Esophagus muscularis mucosa (tissue), 4 donors: ENCODE results near the gene EVI2B. TPM values are rescaled to one million over a fixed set of nuclear protein-coding genes. Genes with fewer than 3 reads are reported as not detected.
A peak's percentile ranks its signal among the peaks of the same experiment; 100 is the strongest.

Experiments
- DNase-seq: peaks from one replicate; pipeline ENCODE4 v3.0.0-alpha.2; 2017; ENCODE audit errors: extremely low spot score
- H3K27ac ChIP-seq, 4 donors: fragments of 200-600 bp; sonication (generic); replicated peaks in 1 of 4; 1 replicate in 3 of 4; 2 replicates in 1 of 4; pipeline ENCODE4 v1.5.1; 2016 to 2019; ENCODE audit warnings: mild to moderate bottlenecking in 1 of 4
- H3K27me3 ChIP-seq, 4 donors: fragments of 200-600 bp; sonication (generic); one replicate each; pipeline versions ENCODE4 v1.5.1 to v1.6.0; 2016 to 2019
- H3K36me3 ChIP-seq, 4 donors: fragments of 200-600 bp; sonication (generic); one replicate each; pipeline ENCODE4 v1.5.1; 2016 to 2019
- H3K4me1 ChIP-seq, 4 donors: fragments of 200-600 bp; sonication (generic); one replicate each; pipeline ENCODE4 v1.5.1; 2016 to 2019
- H3K4me3 ChIP-seq, 4 donors: fragments of 200-600 bp; sonication (generic); 1 replicate in 2 of 4; 2 replicates in 2 of 4; pipeline ENCODE4 v1.5.1; 2016 to 2019; ENCODE audit warnings: mild to moderate bottlenecking in 4 of 4, moderate library complexity in 1 of 4
- H3K9me3 ChIP-seq, 4 donors: fragments of 200-600 bp; sonication (generic); 1 replicate in 3 of 4; 2 replicates in 1 of 4; pipeline ENCODE4 v1.5.1; 2016 to 2019
- CTCF ChIP-seq, 3 experiments: fragments of 200-600 bp in 2 of 3; fragments of 450-650 bp in 1 of 3; sonication (generic) in 2 of 3; IDR thresholded peaks; one replicate each; pipeline ENCODE4 v1.5.1; 2017 to 2019; ENCODE audit warnings: antibody characterized with exemption in 3 of 3, mild to moderate bottlenecking in 2 of 3, moderate library complexity in 1 of 3
- EP300 ChIP-seq: sonication (generic); formaldehyde crosslinking; IDR thresholded peaks from one replicate; pipeline ENCODE4 v1.6.1; 2017; ENCODE audit warnings: antibody characterized with exemption
- POLR2A ChIP-seq: fragments of 450-650 bp; IDR thresholded peaks from one replicate; pipeline ENCODE4 v1.6.1; 2017; ENCODE audit warnings: antibody characterized with exemption, moderate library complexity, mild to moderate bottlenecking, low read depth
- POLR2AphosphoS5 ChIP-seq, 2 donors: sonication (generic); formaldehyde crosslinking; IDR thresholded peaks; one replicate each; pipeline ENCODE4 v1.6.1; 2017; ENCODE audit warnings: antibody characterized with exemption in 2 of 2
- WGBS: methylation state at CpG from one replicate; pipeline ENCODE4 v1.1.5; 2018; 5-methylcytosine and 5-hydroxymethylcytosine counted together
- intact Hi-C: fragments of 100-400 bp; cut with DNase I; formaldehyde crosslinking; loops from one replicate; pipeline ENCODE4 v1.15.1; 2023
- total RNA-seq, 4 donors: library from RNA; depleted of rRNA; stranded (reverse); fragments of >200 nt; gene quantifications; one replicate each; pipeline versions ENCODE4 v1.1.0 to v1.2.1, GENCODE V29; 2016

Gene EVI2B
- total RNA-seq, 4 donors from 2014 or later: 4.3 to 14.2 (median 7.9) TPM

GRCh38 chr17:31320791-31321190 is 6.9 kb upstream of the EVI2B start:
- intact Hi-C loops: no loop called here
- Histone ChIP-seq H3K4me1 (no peaks in the 10 kb centered on the region), H3K27ac (no peak overlapping the region), H3K4me3 (peak overlapping the region; percentile 3 to 26 (median 12)), H3K36me3 (peaks cover 0 to 3% (median 2%) of the 10 kb centered on the region in 4 donors), H3K9me3 (no peaks in the 10 kb centered on the region), H3K27me3 (no peaks in the 10 kb centered on the region)
- 63% methylated on average over 1 of the region's 1 CpG for WGBS
- TF ChIP-seq CTCF (IDR thresholded peaks at IDR 0.05): no peak
- TF ChIP-seq POLR2A: no peak
- no peak for TF ChIP-seq EP300
- no peak for TF ChIP-seq POLR2AphosphoS5 (IDR thresholded peaks at IDR 0.05)
- no peak for DNase-seq

DNA sequence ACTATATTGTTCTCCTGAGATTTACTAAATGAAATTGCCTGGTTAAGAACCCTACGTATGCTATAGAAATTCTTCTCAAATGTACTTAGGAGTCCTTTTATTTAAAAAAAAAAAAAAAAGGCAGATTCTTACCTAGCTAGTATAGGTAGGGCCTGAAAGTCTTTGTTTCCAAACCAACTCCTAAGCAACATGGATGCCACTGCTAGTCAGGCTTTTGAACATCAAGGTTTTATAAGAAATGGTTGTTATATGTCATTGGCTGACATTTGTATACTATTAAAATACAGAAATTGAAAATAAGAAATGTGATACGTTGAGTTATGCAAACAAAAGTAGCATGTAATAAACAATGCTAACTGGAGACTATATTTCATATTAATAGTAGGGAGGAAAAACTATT is 6.4 kb upstream of the EVI2B start:
- Histone ChIP-seq H3K36me3 (no peaks in the 10 kb centered on the region), H3K4me3 (peak overlapping the region in 2 of 4 donors; percentile 21 to 26), H3K9me3 (no peaks in the 10 kb centered on the region), H3K27ac (no peak overlapping the region), H3K27me3 (no peaks in the 10 kb centered on the region), H3K4me1 (no peaks in the 10 kb centered on the region)
- TF ChIP-seq CTCF (IDR thresholded peaks at IDR 0.05) (no peak), POLR2AphosphoS5 (IDR thresholded peaks at IDR 0.05) (no peak), POLR2A (no peak), EP300 (no peak)
- no peak for DNase-seq
- intact Hi-C loops: no loop called here
- WGBS: 78% methylated on average over 2 of the region's 2 CpGs

DNA sequence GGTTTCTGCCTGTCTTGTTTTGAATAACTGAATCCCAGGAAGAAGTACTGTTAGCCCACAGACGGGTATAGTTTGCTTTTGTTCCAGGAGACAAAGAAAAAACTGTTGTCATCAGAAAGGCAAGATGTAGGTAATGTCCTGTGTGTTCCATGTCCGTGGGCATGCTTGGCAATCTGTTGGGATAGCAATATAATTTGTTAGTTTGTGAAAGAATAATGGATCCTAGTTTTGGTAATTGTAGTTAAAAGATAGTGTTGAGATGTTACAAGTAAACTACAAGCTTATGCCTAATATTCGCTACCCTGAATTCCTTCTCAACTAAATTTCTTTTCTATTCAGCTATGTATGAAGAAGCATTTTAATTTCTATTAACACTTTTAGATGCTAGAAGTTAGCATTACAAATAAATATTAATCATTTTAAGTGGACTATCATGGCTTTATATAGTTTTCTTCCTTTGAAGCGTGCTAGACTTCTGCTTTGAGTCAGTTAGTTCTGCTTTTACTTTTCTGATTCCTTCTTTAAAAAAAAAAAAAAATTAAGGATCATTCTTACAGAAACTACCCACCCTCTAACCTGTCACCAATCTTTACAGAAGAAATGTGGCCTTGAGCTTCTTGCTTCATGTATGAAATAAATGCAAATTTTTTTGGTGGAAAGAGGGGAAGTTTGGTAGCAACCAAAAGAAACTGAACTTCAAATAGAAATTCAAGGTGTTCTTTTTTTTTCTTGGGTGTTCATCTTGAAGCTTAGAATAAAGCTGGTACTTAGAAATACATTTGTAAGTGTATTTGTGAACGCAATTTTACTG is 5.2 kb upstream of the EVI2B start:
- no peak for TF ChIP-seq EP300
- no peak for TF ChIP-seq POLR2A
- TF ChIP-seq POLR2AphosphoS5 (IDR thresholded peaks at IDR 0.05): no peak
- no peak for TF ChIP-seq CTCF (IDR thresholded peaks at IDR 0.05)
- no peaks in the 10 kb centered on the region for H3K27me3 ChIP-seq
- 77% methylated on average over 5 of the region's 5 CpGs for WGBS
- H3K4me1 ChIP-seq: no peaks in the 10 kb centered on the region
- no peaks in the 10 kb centered on the region for H3K9me3 ChIP-seq
- peak overlapping the region in 3 of 4 donors; percentile 15 to 56 (median 44) for H3K27ac ChIP-seq
- no peak for DNase-seq
- no peaks in the 10 kb centered on the region for H3K36me3 ChIP-seq
- intact Hi-C loops: no loop called here
- peak overlapping the region in 3 of 4 donors; percentile 14 to 23 (median 15) for H3K4me3 ChIP-seq

GRCh38 chr17:31318298-31318801 is 4.5 kb upstream of the EVI2B start:
- H3K27ac ChIP-seq: peak overlapping the region; percentile 15 to 56 (median 36)
- H3K4me3 ChIP-seq: peak overlapping the region in 3 of 4 donors; percentile 14 to 23 (median 15)
- H3K9me3 ChIP-seq: no peaks in the 10 kb centered on the region
- WGBS: 70% methylated on average over 8 of the region's 8 CpGs
- TF ChIP-seq POLR2AphosphoS5 (IDR thresholded peaks at IDR 0.05) (peak in 1 of 2 donors; percentile 40), CTCF (IDR thresholded peaks at IDR 0.05) (no peak), EP300 (no peak), POLR2A (no peak)
- DNase-seq: no peak
- no peaks in the 10 kb centered on the region for H3K4me1 ChIP-seq
- no peaks in the 10 kb centered on the region for H3K36me3 ChIP-seq
- intact Hi-C loops: no loop called here
- no peaks in the 10 kb centered on the region for H3K27me3 ChIP-seq
